ENCODE data around the gene RAB40B. TPM values are rescaled to one million over a fixed set of nuclear protein-coding genes. Genes with fewer than 3 reads are reported as not detected.
A peak's percentile ranks its signal among the peaks of the same experiment; 100 is the strongest.

The RAB40B gene
- total RNA-seq, 1 experiment from 2014 or later, result 3.2 TPM

GRCh38 chr17:82716203-82717010 lies 17.9 kb upstream of the RAB40B start, which contains the start of gene FN3KRP:
TSS of gene FN3KRP (plus strand) at chr17:82716706. CDS start at chr17:82716756, 50 bp downstream.
- no TSS peak for BruUV-seq (replicated peaks)
- peak; percentile 95 for DNase-seq (ENCODE audit: low spot score)
- Histone ChIP-seq H3K4me1 (ENCODE audit: insufficient read depth, low read length, poor library complexity, severe bottlenecking) (peaks cover 13% of the 10 kb centered on the region), H3K9me3 (ENCODE audit: low read depth, low read length, poor library complexity, severe bottlenecking) (no peaks in the 10 kb centered on the region), H3K27ac (ENCODE audit: low read depth, low read length, poor library complexity, severe bottlenecking) (peak within 1 kb of the TSS; percentile 89), H3K27me3 (replicated peaks; ENCODE audit: insufficient read depth, low read depth, low read length, poor library complexity) (no peaks in the 10 kb centered on the region), H3K36me3 (ENCODE audit: insufficient read depth, low read length, poor library complexity, severe bottlenecking) (peaks cover 5% of the 10 kb centered on the region), H3K4me3 (ENCODE audit: low read depth, low read length, poor library complexity, severe bottlenecking) (peak within 1 kb of the TSS; percentile 98)
- ChIA-PET POLR2A (ENCODE audit: low non-redundant PET) (interaction anchor here (0.5 to 0.7 kb wide), 2 partner anchors 331 to 791 kb away, joined by 3 to 10 read pairs; no protein-coding TSS in a partner anchor), CTCF (interaction anchor here (0.7 kb wide), 1 partner anchor 105 kb away, joined by 8 read pairs; no protein-coding TSS in a partner anchor)
- intact Hi-C loops (cut with micrococcal nuclease; ENCODE audit: unreplicated experiment), result no loop called here
- TF ChIP-seq EZH2 (IDR thresholded peaks at IDR 0.05; ENCODE audit: borderline replicate concordance, low read depth, low read length, poor library complexity, severe bottlenecking) (no peak), CTCF (conservative IDR thresholded peaks at IDR 0.05; ENCODE audit: low read depth, low read length) (no peak)

DNA sequence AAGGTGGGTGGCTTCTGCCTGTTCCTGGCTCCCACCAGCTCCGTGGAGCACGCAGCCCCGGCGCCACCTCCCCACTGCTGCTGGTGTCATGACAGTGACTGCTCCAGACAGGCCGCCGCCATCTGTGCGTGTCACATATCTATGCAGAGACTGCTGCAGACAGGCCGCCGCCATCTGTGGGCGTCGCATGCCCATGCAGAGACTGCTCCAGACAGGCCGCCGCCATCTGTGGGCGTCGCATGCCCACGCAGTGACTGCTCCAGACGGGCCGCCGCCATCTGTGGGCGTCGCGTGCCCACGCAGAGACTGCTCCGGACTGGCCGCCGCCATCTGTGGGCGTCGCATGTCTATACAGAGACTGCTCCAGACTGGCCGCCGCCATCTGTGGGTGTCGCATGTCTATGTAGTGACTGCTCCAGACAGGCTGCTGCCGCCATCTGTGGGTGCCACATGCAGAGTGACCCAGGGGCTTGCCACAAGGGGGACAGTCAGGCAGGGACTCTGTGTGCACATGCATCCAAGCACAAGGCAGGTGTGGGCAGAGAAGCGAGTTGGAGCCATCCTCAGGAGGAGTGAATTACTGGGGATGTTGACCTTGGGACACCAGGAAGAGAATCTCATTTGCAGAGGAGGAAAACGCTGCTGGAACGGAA lies 14.7 kb upstream of the RAB40B start:
- Histone ChIP-seq H3K9me3 (ENCODE audit: low read depth, low read length, poor library complexity, severe bottlenecking) (no peaks in the 10 kb centered on the region), H3K36me3 (ENCODE audit: insufficient read depth, low read length, poor library complexity, severe bottlenecking) (no peaks in the 10 kb centered on the region), H3K27me3 (replicated peaks; ENCODE audit: insufficient read depth, low read depth, low read length, poor library complexity) (no peaks in the 10 kb centered on the region), H3K27ac (ENCODE audit: low read depth, low read length, poor library complexity, severe bottlenecking) (no peak overlapping the region), H3K4me1 (ENCODE audit: insufficient read depth, low read length, poor library complexity, severe bottlenecking) (peaks cover 13% of the 10 kb centered on the region), H3K4me3 (ENCODE audit: low read depth, low read length, poor library complexity, severe bottlenecking) (no peak overlapping the region)
- ChIA-PET CTCF (no interaction called here), POLR2A (ENCODE audit: low non-redundant PET) (no interaction called here)
- no peak for DNase-seq (ENCODE audit: low spot score)
- BruUV-seq (replicated peaks), result no TSS peak
- intact Hi-C loops (cut with micrococcal nuclease; ENCODE audit: unreplicated experiment), result no loop called here
- TF ChIP-seq EZH2 (IDR thresholded peaks at IDR 0.05; ENCODE audit: borderline replicate concordance, low read depth, low read length, poor library complexity, severe bottlenecking), result no peak
- no peak for TF ChIP-seq CTCF (conservative IDR thresholded peaks at IDR 0.05; ENCODE audit: low read depth, low read length)

DNA sequence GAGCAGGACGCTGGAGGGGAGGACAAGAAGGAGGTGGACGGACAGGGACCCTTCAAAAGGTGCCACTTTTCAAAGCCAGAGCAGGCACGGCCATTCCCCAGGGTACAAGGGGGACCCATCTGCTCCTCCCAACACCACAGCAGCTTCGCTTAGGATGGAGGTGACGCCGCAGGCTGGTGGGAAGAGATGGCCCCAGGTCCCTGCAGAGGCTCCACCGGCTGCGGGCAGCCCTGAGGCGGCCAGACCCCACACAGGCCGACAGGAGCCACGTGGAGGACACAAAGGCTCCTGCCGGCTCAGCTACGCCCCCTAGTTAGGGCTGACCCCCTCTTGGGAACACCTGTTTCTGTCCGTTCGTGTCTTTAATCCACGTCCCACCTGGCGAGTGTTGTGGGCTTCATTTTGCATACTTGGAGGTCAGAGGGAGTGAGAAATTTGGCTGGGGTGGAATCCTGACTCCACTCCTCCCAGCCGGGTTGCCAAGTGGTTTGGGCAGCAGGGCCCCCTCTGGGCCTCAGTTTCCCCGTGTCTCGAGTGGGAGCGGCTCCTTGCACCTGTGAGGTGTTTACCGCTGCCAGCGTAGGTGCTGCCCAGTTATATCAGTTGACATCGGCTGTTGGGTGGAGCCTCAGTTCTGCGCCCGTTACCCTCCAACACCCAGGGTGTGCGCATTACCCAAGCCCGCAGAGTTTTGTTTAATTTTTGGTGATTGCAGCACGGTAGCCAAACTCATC lies 12.2 kb upstream of the RAB40B start:
- Histone ChIP-seq H3K4me3 (ENCODE audit: low read depth, low read length, poor library complexity, severe bottlenecking) (no peak overlapping the region), H3K27me3 (replicated peaks; ENCODE audit: insufficient read depth, low read depth, low read length, poor library complexity) (no peaks in the 10 kb centered on the region), H3K4me1 (ENCODE audit: insufficient read depth, low read length, poor library complexity, severe bottlenecking) (peaks cover 2% of the 10 kb centered on the region), H3K27ac (ENCODE audit: low read depth, low read length, poor library complexity, severe bottlenecking) (no peak overlapping the region), H3K9me3 (ENCODE audit: low read depth, low read length, poor library complexity, severe bottlenecking) (no peaks in the 10 kb centered on the region), H3K36me3 (ENCODE audit: insufficient read depth, low read length, poor library complexity, severe bottlenecking) (no peaks in the 10 kb centered on the region)
- intact Hi-C loops (cut with micrococcal nuclease; ENCODE audit: unreplicated experiment), result no loop called here
- DNase-seq (ENCODE audit: low spot score), result no peak
- no peak for TF ChIP-seq EZH2 (IDR thresholded peaks at IDR 0.05; ENCODE audit: borderline replicate concordance, low read depth, low read length, poor library complexity, severe bottlenecking)
- BruUV-seq (replicated peaks), result no TSS peak
- POLR2A ChIA-PET (ENCODE audit: low non-redundant PET), result no interaction called here
- CTCF ChIA-PET, result no interaction called here
